Right lobe of liver (tissue), 6 donors: ENCODE data around the gene CRTC1. TPM values are rescaled to one million over a fixed set of nuclear protein-coding genes. Genes with fewer than 3 reads are reported as not detected.
A peak's percentile ranks its signal among the peaks of the same experiment; 100 is the strongest.

Source experiments
- ATAC-seq, 4 donors: fragments of 200-7000 bp; cut with Tn5 transposase; one replicate each; pipeline ENCODE4 v1.9.1; 2020; ENCODE audit warnings: mild to moderate bottlenecking in 4 of 4, moderate library complexity in 4 of 4
- DNase-seq, 3 donors: peaks; one replicate each; pipeline ENCODE4 v3.0.0-alpha.2; 2020
- H3K27ac ChIP-seq, 3 donors: fragments of 200-600 bp; one replicate each; pipeline ENCODE4 v1.8.0; 2022
- H3K27me3 ChIP-seq, 2 donors: fragments of 200-600 bp; one replicate each; pipeline ENCODE4 v1.8.0; 2022
- H3K36me3 ChIP-seq, 4 donors: fragments of 200-600 bp; sonication (generic) in 1 of 4; one replicate each; pipeline versions ENCODE4 v1.5.1 to v1.8.0; 2017 to 2022; ENCODE audit warnings: control low read depth in 1 of 4
- H3K4me1 ChIP-seq, 4 donors: fragments of 200-600 bp; sonication (generic) in 1 of 4; one replicate each; pipeline versions ENCODE4 v1.5.1 to v1.8.0; 2017 to 2022; ENCODE audit warnings: control low read depth in 1 of 4
- H3K4me3 ChIP-seq, 3 donors: fragments of 200-600 bp; one replicate each; pipeline ENCODE4 v1.8.0; 2022
- H3K9me3 ChIP-seq, 4 donors: fragments of 200-600 bp; sonication (generic) in 1 of 4; one replicate each; pipeline versions ENCODE4 v1.5.1 to v1.8.0; 2017 to 2022; ENCODE audit warnings: control low read depth in 1 of 4
- CTCF ChIP-seq, 4 donors: fragments of 200-600 bp in 3 of 4; fragments of 450-650 bp in 1 of 4; IDR thresholded peaks; one replicate each; pipeline versions ENCODE4 v1.5.1 to v1.8.0; 2016 to 2022; ENCODE audit warnings: antibody characterized with exemption in 4 of 4, mild to moderate bottlenecking in 2 of 4
- POLR2A ChIP-seq: fragments of 450-650 bp; IDR thresholded peaks from one replicate; pipeline ENCODE4 v1.6.1; 2017; ENCODE audit warnings: antibody characterized with exemption, mild to moderate bottlenecking
- WGBS: methylation state at CpG from one replicate; pipeline ENCODE4 v1.1.6; 2018; ENCODE audit warnings: low coverage, low lambda C conversion rate; ENCODE audit not compliant: insufficient coverage; ENCODE audit errors: missing lambda C conversion rate; 5-methylcytosine and 5-hydroxymethylcytosine counted together
- intact Hi-C, 2 donors: fragments of 100-400 bp; cut with DNase I; formaldehyde crosslinking; loops; one replicate each; pipeline versions ENCODE4 v1.11.2 to v1.14.1; 2022
- total RNA-seq, 6 experiments: library from RNA; depleted of rRNA in 2 of 6; stranded (reverse); fragments of >200 nt in 2 of 6; fragmentation: NEBNext Ultra II Directional in 3 of 6; extraction: Animal tissue kit (Norgen Biotek cat#: 25700) in 3 of 6; gene quantifications; one replicate each; pipeline versions ENCODE4 v1.1.0 to v1.2.4, GENCODE V29; 2016 to 2023
- donor health status: DM: no; HTN: yes; CAD: no.
- donor health status: DM: no; HTN: no; CAD: no.
- donor health status: DM: no; HTN: no; CAD: no.
- donor health status: DM: no; HTN: yes; CAD: no.
- donor health status: DM: no; HTN: yes; CAD: no.

The CRTC1 gene
- total RNA-seq, 6 experiments from 2014 or later, result 1.7 to 7.2 (median 4.9) TPM

GRCh38 chr19:18650021-18650390 lies 33.5 kb upstream of the CRTC1 start:
- peak; percentile 48 to 72 (median 60) for ATAC-seq
- no peak overlapping the region for H3K4me3 ChIP-seq

DNA sequence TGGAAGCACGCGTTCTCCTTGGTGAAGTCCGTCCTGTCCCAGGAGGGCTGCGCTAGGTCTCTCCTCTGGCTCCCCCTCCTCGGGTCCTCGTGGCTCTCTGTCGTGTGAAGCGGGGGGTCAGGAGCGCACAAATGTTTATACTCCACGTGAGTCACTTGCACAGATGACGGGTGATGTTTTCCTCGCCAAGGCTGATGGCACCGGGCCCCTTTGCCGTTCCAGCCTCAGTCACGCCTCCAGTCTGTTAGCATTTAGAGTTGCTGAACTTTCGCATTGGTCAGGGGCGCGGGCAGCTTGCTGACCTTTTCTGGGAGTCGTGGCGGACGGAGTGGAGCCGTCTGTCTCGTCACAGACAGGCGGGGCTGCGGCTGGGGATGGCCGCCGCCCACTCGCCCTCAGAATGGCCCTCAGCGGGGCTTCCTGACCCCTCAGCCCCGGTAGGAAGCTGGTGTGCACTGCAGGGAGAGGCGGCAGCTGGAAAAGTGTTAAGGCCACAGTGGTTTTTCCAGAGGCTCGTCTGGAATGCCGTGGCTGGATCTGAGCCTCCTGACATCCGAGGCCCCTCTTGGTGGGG lies 32.9 kb upstream of the CRTC1 start:
- H3K27me3 ChIP-seq, result no peaks in the 10 kb centered on the region
- H3K27ac ChIP-seq, result peak overlapping the region in 2 of 3 donors; percentile 38 to 40
- H3K36me3 ChIP-seq, result no peaks in the 10 kb centered on the region
- DNase-seq (no peak), ATAC-seq (peak; percentile 47 to 59 (median 54))
- TF ChIP-seq CTCF (IDR thresholded peaks at IDR 0.05) (no peak), POLR2A (no peak)
- no CpG with 5 or more reads among the region's 34 CpGs for WGBS
- no peaks in the 10 kb centered on the region for H3K9me3 ChIP-seq
- no peak overlapping the region for H3K4me3 ChIP-seq
- intact Hi-C loops, result no loop called here
- H3K4me1 ChIP-seq, result no peaks in the 10 kb centered on the region

More at GRCh38 chr19:18650021-18650390, 33.5 kb upstream of the CRTC1 start:
- intact Hi-C loops, result no loop called here
- TF ChIP-seq POLR2A, result no peak
- no peak for TF ChIP-seq CTCF (IDR thresholded peaks at IDR 0.05)
- Histone ChIP-seq H3K27me3 (no peaks in the 10 kb centered on the region), H3K4me1 (no peaks in the 10 kb centered on the region), H3K9me3 (no peaks in the 10 kb centered on the region), H3K36me3 (no peaks in the 10 kb centered on the region), H3K27ac (peak overlapping the region in 2 of 3 donors; percentile 38 to 40)
- no peak for DNase-seq
- 39% methylated on average over 11 of the region's 17 CpGs for WGBS

DNA sequence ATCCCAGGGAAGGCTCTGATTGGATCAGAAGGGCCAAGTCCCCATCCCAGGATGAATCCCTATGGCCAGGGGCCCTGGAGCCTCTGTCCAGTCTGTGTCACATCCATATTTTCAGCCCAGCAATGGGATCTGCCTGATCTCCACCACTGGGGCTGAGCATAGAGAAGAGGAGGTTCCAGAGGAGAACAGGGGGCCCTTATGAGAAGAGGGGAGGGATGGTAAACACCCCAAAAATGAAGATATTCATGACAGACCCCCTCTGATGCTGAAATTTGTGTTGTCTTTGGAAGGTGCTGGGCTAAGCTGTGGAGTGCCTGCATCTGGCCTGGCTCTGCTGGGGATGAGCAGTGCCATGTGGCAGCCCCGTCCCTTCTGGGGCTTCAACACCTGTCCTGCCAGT lies 32.2 kb upstream of the CRTC1 start:
- intact Hi-C loops, result no loop called here
- TF ChIP-seq POLR2A, result no peak
- no peak for TF ChIP-seq CTCF (IDR thresholded peaks at IDR 0.05)
- DNase-seq (no peak), ATAC-seq (no peak)
- Histone ChIP-seq H3K4me3 (no peak overlapping the region), H3K27ac (no peak overlapping the region), H3K27me3 (no peaks in the 10 kb centered on the region), H3K4me1 (no peaks in the 10 kb centered on the region), H3K36me3 (no peaks in the 10 kb centered on the region), H3K9me3 (no peaks in the 10 kb centered on the region)
- whole genome bisulfite sequencing, result no CpG with 5 or more reads among the region's 1 CpG

- H3K4me1 ChIP-seq, result no peaks in the 10 kb centered on the region
- DNase-seq (no peak), ATAC-seq (no peak)
- WGBS, result no CpG with 5 or more reads among the region's 6 CpGs
- intact Hi-C loops, result no loop called here
- H3K4me3 ChIP-seq, result no peak overlapping the region
- H3K36me3 ChIP-seq, result no peaks in the 10 kb centered on the region
- TF ChIP-seq POLR2A, result no peak
- TF ChIP-seq CTCF (IDR thresholded peaks at IDR 0.05), result no peak
- no peaks in the 10 kb centered on the region for H3K9me3 ChIP-seq
- no peak overlapping the region for H3K27ac ChIP-seq
- no peaks in the 10 kb centered on the region for H3K27me3 ChIP-seq
Measured at GRCh38 chr19:18651733-18652132, 31.7 kb upstream of the CRTC1 start.

DNA sequence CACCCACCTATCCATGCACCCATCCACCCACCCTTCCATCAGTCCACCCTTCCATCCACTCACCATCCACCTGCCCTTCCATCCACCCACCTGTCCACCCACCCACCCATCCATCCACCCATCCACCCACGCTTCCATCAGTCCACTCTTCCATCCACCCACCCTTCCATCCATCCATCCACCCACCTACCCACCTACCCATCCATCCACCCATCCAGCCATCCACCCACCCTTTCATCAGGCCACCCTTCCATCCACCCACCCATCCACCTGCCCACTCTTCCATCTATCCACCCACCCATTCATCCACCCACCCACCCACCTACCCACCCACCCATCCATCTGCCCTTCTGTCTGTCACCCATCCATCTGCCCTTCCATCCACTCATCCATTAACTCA lies 29.6 kb upstream of the CRTC1 start:
- intact Hi-C loops, result no loop called here
- Histone ChIP-seq H3K27ac (no peak overlapping the region), H3K27me3 (no peaks in the 10 kb centered on the region), H3K9me3 (no peaks in the 10 kb centered on the region), H3K4me3 (no peak overlapping the region), H3K4me1 (no peaks in the 10 kb centered on the region), H3K36me3 (no peaks in the 10 kb centered on the region)
- 93% methylated on average over 1 of the region's 1 CpG for WGBS
- no peak for DNase-seq
- no peak for ATAC-seq
- no peak for TF ChIP-seq POLR2A
- TF ChIP-seq CTCF (IDR thresholded peaks at IDR 0.05), result no peak
